Esophagus mucosa (tissue), 1 donor: ENCODE results near the gene CROT. TPM values are rescaled to one million over a fixed set of nuclear protein-coding genes. Genes with fewer than 3 reads are reported as not detected.
A peak's percentile ranks its signal among the peaks of the same experiment; 100 is the strongest.

Experiments
- ATAC-seq: fragments of 200-7000 bp; cut with Tn5 transposase; one replicate; pipeline ENCODE4 v1.9.1; 2020
- total RNA-seq: library from RNA; stranded (reverse); gene quantifications from one replicate; pipeline ENCODE4 v1.2.4, GENCODE V29; 2023
- donor health status: DM: yes; HTN: yes; CAD: no.

Gene CROT
- total RNA-seq, 1 donor from 2014 or later = 18.1 TPM

DNA sequence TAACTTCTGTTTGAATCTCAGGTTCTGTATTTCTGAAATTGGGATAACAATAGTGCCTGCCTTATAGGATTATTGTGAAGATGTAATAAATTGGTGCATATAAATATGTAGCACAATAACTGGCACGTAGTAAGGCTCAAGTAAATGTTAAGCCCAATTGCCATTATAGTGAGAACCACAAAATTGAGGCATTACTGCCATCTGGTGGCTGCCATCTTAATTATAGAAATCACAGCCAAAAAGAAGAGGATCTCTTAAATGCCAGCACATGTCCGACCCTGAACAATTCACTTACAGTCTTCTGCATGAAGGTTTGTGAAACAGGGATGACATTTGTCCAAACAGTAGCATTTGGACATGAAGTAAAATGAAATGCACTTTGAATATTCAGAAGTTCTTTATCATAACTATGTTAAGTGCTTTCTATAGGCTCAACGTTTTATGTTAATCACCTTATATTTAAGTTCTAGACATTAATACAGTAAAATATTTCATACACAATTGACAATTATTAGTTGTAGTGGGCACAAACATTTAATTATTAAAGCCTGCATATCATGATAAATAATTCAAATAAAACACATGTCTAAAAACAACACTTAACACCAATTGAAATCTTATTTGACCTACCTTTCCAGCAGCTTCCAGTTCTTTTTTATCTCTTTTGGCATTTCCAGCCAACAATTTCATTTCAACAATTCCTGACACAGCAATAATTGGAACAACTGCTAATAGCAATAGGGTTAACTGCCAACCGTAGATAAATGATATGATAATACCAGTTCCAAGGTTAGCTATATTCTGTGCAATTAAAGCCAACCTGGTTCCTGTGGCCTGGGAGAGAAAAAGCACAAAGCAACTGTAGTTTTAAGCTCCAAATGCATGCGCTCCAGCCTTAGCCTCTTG is 71.5 kb downstream of the CROT start:
- ATAC-seq = peak; percentile 38

DNA sequence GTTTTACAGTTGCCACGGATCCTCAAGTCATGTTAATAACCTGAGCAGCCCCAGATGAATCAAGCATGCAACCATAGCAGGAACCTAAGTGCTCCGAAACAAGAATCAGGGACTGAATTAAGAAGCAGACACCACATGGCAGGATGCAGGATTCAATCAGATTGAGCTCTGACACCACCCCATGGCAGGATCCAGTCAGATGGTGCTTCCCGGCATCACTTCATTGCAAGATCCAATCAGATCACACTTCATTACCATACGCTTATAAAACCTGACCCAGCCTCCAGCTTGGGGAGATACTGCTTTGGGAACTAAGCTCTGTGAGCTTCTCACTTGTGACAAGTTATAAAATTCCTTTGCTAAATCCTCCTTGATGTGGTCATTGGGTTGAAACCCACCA is 74.7 kb downstream of the CROT start:
- ATAC-seq = no peak

DNA sequence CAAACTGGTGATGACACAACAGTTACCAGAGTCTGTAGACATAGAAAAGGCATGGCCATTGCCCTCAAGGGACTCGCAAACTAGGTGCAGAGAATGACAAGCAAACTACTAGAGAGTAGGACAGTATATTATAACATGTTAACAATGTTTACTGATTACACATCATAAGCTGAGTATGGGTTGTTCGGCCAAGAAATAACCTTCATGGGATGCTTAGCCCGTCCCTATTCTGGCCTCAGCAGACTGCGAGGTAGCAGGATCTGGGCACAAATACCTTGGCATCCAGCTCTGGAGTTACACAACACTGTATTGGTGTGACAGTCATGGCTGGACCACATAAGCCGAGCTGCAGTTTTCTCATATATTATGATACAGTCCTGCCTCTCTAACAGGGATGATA is 78.6 kb downstream of the CROT start:
- no peak for ATAC-seq

DNA sequence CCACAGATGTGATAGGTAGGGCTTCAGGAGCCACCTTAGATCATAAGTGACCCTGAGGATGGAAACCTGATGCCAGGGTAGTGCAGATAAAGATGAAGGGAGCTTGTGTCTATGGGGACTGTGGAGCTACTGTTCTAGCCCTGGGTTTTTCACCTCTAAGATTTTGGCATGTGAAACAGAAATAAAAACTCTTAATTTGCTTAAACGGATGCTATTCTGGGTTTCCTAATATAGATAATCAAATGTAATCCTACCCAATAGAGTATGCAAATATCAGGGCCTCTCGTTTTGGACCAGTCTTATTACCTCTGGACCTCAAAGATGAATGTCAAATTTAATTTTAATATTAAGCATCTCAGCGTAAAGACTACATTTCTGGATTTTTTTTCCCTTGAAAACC is 80.7 kb downstream of the CROT start:
- ATAC-seq = no peak

DNA sequence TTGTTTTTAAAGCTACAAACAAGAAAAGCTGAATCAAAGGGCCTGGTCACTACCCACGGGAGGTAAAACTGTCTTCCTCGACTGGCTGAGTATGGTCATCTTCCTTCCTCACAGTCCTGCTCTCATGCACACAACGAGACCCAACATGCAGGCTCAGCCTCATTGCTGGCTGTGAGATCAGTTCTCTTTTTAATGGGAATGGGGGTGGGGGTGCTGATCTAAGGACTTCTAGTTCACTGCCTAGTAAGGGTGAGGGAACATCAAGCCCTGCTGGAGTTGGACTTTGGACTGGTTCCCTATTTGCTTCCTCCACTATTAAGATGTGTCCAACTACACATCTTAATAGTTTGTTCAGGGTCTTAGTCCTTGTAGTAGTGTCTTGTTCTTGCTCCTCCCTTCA is 81.8 kb downstream of the CROT start:
- no peak for ATAC-seq

DNA sequence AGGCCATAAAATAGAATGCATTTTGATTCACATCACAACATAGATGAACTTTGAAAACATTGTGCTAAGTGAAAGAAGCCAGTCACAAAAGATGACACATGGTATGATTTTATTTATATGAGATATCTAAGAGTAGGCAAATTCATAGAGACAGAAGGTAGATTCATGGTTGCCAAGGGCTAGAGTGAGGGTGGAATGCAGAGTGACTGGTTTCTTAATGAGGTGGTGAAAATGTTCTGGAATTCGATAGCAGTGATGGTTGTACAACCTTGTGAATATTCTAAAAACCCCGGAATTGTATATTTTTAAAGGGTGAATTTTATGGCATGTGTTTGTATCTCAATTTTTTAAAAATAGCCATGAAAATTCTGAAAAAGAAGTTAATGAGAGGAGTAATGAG is 87.1 kb downstream of the CROT start:
- no peak for ATAC-seq

DNA sequence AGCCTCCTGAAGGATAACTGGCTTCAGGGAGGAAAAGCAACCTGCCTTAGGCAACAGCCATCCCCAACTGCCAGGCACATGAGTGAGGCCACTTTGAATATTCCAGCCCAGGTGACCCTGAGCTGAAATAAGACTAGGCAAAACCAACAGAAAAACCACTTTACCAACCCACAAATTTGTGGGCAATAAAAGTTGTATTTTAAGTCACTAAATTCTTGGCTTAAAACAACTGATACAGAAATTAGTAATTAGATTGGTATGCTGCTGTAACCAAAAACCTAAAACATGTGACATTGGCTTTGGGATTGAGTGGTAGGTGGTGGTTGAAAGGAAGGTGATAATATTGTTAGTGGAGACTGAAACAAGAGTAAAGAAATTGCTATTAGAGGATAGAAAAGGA is 90.1 kb downstream of the CROT start:
- ATAC-seq = no peak

DNA sequence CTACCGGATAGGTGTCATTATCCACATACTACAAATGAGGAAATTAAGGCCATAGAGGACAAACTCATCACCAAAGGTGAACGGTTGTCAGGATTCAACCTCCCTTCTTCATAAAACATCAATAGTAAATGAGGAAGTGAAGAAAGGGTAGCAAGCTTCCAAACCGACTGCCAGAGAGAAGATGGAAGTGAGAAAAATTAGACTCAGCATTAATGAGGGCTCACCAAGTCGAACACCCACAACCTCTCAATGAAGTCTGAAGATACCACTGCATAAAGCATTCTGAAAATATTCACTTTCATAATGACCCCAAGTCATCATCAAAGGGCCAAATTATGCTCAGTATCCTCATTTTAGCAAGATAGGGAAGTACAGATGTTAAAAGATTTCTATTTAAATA is 100.4 kb downstream of the CROT start:
- ATAC-seq = no peak

DNA sequence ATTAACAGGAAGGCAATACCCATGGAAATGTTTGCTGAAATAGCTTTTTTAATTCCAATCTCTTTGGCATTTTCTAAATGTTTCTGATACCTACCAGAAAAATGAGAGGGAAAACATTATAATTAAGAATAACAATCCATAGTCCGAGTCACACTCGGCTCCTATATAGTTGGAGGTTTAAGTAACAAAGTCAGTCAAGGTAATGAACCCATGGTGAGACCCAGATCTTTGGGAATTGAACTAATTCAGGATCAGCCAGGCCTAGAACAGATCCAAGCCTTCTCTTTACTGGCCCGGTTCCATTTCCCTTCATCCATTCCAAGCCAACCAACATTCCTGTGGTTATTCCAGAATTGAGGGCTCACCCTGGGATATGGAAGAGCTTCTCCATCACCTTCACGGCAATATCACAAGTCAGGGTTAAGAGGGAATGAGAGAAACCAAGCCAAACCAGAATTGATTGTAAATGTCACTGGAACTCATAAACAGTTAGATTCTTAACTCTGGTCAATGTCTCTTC is 101.7 kb downstream of the CROT start:
- ATAC-seq = no peak

DNA sequence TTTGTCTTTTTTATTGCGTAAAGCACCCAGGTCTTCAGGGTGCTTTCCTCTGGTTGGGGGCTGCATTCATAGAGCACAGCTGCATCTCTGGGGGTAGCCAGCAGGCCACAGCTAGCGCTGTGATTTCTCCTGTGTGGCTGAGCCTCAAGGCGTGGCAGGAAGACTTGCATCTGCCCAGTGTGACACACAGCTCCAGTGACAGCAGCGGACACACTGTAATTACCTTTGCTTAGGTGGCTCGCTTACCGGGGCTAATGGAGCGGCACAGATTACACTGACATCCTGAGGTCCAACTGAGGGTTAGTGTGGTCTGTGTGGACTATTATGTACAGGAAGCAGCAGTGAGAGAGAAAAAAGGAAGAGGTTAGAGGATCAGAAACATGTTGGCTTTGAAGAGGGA is 102.9 kb downstream of the CROT start:
- no peak for ATAC-seq

Other genes starting within 250 kb of the CROT start
- 26.3 TPM for gene DMTF1, start 193.2 kb upstream of the CROT start, total RNA-seq
- 8.1 TPM for gene TMEM243, start 125.9 kb upstream of the CROT start, total RNA-seq
- gene ABCB4, start 130.0 kb downstream of the CROT start, total RNA-seq = 0.20 TPM